Measurements from ENCODE around the gene AVPR2.

Gene AVPR2

GRCh38 chrX:153911798-153912197 is 7.3 kb downstream of the AVPR2 start:
- DNase-seq (ENCODE audit: low read depth in 2 of 2, low spot score in 1 of 2) = no peak

- DNase-seq (ENCODE audit: low read depth in 2 of 2, low spot score in 1 of 2) = no peak
Measured at GRCh38 chrX:153913211-153913610, 8.7 kb downstream of the AVPR2 start.

- no peak for DNase-seq (ENCODE audit: low read depth in 2 of 2, low spot score in 1 of 2)
Measured at GRCh38 chrX:153913701-153914100, 9.2 kb downstream of the AVPR2 start.

GRCh38 chrX:153917869-153918268 is 13.4 kb downstream of the AVPR2 start:
- no peak for DNase-seq (ENCODE audit: low read depth in 2 of 2, low spot score in 1 of 2)

- DNase-seq (ENCODE audit: low read depth in 2 of 2, low spot score in 1 of 2) = no peak
Measured at GRCh38 chrX:153919281-153919680, 14.8 kb downstream of the AVPR2 start.

GRCh38 chrX:153920546-153920945 is 16.1 kb downstream of the AVPR2 start:
- no peak for DNase-seq (ENCODE audit: low read depth in 2 of 2, low spot score in 1 of 2)

GRCh38 chrX:153921070-153921469 is 16.6 kb downstream of the AVPR2 start:
- no peak for DNase-seq (ENCODE audit: low read depth in 2 of 2, low spot score in 1 of 2)

- DNase-seq (ENCODE audit: low read depth in 2 of 2, low spot score in 1 of 2) = no peak
Measured at GRCh38 chrX:153921511-153922446, 17.3 kb downstream of the AVPR2 start.

- DNase-seq (ENCODE audit: low read depth in 2 of 2, low spot score in 1 of 2) = no peak
Measured at GRCh38 chrX:153922932-153923857, 18.7 kb downstream of the AVPR2 start.

- DNase-seq (ENCODE audit: low read depth in 2 of 2, low spot score in 1 of 2) = no peak
Measured at GRCh38 chrX:153924149-153924861, 19.8 kb downstream of the AVPR2 start.

GRCh38 chrX:153925387-153925738 is 20.9 kb downstream of the AVPR2 start:
- DNase-seq (ENCODE audit: low read depth in 2 of 2, low spot score in 1 of 2) = no peak

GRCh38 chrX:153925739-153926551 is 21.5 kb downstream of the AVPR2 start, which contains the start of gene ARHGAP4:
Gene ARHGAP4 (minus strand): TSS chrX:153926264. CDS start chrX:153926202, 62 bp downstream.
- no peak for DNase-seq (ENCODE audit: low read depth in 2 of 2, low spot score in 1 of 2)

- DNase-seq (ENCODE audit: low read depth in 2 of 2, low spot score in 1 of 2) = no peak
Measured at GRCh38 chrX:153926552-153926857, 22.0 kb downstream of the AVPR2 start.

GRCh38 chrX:153926858-153927671 is 22.6 kb downstream of the AVPR2 start:
- DNase-seq (ENCODE audit: low read depth in 2 of 2, low spot score in 1 of 2) = peak; percentile 42 to 49

- no peak for DNase-seq (ENCODE audit: low read depth in 2 of 2, low spot score in 1 of 2)
Measured at GRCh38 chrX:153927672-153927921, 23.1 kb downstream of the AVPR2 start.

- peak; percentile 80 to 83 for DNase-seq (ENCODE audit: low read depth in 2 of 2, low spot score in 1 of 2)
Measured at GRCh38 chrX:153927922-153928760, 23.7 kb downstream of the AVPR2 start.

GRCh38 chrX:153928846-153929245 is 24.4 kb downstream of the AVPR2 start:
- no peak for DNase-seq (ENCODE audit: low read depth in 2 of 2, low spot score in 1 of 2)

- no peak for DNase-seq (ENCODE audit: low read depth in 2 of 2, low spot score in 1 of 2)
Measured at GRCh38 chrX:153929576-153929975, 25.1 kb downstream of the AVPR2 start.

Measured in stimulated activated CD8-positive, alpha-beta memory T cell treated with anti-CD3 and anti-CD28 coated beads, Interleukin-4, amount 100 ng/mL, for 1 hour (primary cell).